ENCODE measurements around the gene IPO13.

IPO13 gene

DNA sequence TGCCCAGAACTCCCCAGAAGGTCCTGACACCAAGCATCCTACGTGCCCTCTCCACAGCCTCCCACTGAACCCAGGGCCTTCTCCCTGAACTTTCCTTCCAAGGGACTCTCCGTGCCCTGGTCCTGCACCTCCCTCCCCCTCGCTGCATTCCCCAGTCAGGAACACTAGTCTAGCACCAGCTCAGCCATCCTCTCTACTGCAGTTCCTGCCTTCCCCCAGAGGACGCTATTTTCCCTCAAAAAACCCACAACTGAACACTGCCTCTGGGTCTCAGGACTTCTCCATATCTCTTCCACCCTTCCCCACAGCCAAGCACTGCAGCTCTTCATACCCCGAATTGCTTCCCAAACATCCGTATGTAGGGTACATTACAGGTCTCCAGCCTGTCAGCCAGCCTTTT is 25.7 kb upstream of the IPO13 start:
- H3K4me1 Mint-ChIP-seq, result no peaks in the 10 kb centered on the region
- H3K27me3 Mint-ChIP-seq (ENCODE audit: low read depth, poor library complexity), result peaks cover 2% of the 10 kb centered on the region
- H3K9me3 Mint-ChIP-seq, result no peaks in the 10 kb centered on the region
- peaks cover 25% of the 10 kb centered on the region for H3K36me3 Mint-ChIP-seq (ENCODE audit: low read depth)
- TF ChIP-seq, protein P1, sequence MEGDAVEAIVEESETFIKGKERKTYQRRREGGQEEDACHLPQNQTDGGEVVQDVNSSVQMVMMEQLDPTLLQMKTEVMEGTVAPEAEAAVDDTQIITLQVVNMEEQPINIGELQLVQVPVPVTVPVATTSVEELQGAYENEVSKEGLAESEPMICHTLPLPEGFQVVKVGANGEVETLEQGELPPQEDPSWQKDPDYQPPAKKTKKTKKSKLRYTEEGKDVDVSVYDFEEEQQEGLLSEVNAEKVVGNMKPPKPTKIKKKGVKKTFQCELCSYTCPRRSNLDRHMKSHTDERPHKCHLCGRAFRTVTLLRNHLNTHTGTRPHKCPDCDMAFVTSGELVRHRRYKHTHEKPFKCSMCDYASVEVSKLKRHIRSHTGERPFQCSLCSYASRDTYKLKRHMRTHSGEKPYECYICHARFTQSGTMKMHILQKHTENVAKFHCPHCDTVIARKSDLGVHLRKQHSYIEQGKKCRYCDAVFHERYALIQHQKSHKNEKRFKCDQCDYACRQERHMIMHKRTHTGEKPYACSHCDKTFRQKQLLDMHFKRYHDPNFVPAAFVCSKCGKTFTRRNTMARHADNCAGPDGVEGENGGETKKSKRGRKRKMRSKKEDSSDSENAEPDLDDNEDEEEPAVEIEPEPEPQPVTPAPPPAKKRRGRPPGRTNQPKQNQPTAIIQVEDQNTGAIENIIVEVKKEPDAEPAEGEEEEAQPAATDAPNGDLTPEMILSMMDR (IDR thresholded peaks at IDR 0.05), result no peak
- no peak overlapping the region for H3K4me3 Mint-ChIP-seq
- no peak overlapping the region for H3K27ac Mint-ChIP-seq
- no peak for DNase-seq

DNA sequence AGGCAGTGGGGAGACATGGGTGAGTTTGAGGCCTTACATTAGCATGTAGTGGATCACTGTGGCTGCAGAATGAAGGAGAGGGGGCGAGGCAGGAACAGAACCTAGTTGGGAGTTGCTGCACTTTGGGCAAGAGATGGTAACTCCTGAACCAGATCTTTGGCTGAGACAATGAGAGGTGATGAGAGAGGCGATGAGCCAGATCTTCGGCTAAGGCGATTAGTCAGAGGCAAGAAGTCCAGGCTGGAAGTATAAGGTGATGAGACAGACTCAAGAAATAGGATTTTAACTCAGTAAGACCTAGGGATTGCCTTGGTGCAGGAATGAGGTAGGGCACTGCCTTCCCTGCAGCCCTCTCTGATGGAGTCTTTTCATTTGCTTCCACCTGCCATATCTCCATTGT is 22.2 kb upstream of the IPO13 start:
- peaks cover 3% of the 10 kb centered on the region for H3K27me3 Mint-ChIP-seq (ENCODE audit: low read depth, poor library complexity)
- TF ChIP-seq, protein P1 (IDR thresholded peaks at IDR 0.05), result no peak
- DNase-seq, result no peak
- no peak overlapping the region for H3K4me3 Mint-ChIP-seq
- no peak overlapping the region for H3K27ac Mint-ChIP-seq
- H3K9me3 Mint-ChIP-seq, result no peaks in the 10 kb centered on the region
- peaks cover 46% of the 10 kb centered on the region for H3K36me3 Mint-ChIP-seq (ENCODE audit: low read depth)
- H3K4me1 Mint-ChIP-seq, result no peaks in the 10 kb centered on the region

DNA sequence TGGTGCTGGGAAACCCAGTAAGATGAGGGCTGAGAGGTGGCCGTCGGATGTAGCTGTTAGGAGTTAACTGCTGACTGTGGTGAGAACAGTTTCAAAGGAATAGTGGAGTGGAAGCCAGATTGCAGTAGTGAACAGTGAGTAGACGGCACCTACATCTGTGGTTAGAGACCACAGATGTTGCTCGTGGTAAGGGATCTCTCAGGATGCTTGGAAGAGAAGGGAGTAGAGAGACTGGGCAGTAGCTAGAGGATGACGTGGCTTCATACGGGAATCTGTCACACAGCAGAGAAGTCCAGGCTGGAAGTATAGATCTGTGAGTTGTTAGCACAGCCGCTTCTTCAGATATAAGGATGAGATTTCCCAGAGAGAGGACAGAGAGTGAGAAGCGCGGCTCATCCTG is 20.9 kb upstream of the IPO13 start:
- Mint-ChIP-seq H3K36me3 (ENCODE audit: low read depth) (peaks cover 49% of the 10 kb centered on the region), H3K9me3 (no peaks in the 10 kb centered on the region), H3K4me1 (no peaks in the 10 kb centered on the region), H3K27me3 (ENCODE audit: low read depth, poor library complexity) (peaks cover 3% of the 10 kb centered on the region), H3K27ac (peak overlapping the region; percentile 11), H3K4me3 (no peak overlapping the region)
- TF ChIP-seq, protein P1 (IDR thresholded peaks at IDR 0.05), result no peak
- no peak for DNase-seq

DNA sequence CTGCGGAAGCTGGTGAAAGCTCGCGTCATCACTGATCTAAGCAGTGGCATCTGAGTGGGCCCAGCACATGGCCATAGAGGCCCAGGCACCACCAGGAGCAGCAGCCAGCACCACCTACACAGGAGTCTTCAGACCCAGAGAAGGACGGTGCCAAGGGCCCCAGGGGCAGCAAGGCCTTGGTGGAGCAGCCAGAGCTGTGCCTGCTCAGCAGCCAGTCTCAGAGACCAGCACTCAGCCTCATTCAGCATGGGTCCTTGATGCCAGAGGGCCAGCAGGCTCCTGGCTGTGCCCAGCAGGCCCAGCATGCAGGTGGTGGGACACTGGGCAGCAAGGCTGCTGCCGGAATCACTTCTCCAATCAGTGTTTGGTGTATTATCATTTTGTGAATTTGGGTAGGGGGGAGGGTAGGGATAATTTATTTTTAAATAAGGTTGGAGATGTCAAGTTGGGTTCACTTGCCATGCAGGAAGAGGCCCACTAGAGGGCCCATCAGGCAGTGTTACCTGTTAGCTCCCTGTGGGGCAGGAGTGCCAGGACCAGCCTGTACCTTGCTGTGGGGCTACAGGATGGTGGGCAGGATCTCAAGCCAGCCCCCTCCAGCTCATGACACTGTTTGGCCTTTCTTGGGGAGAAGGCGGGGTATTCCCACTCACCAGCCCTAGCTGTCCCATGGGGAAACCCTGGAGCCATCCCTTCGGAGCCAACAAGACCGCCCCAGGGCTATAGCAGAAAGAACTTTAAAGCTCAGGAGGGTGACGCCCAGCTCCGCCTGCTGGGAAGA is 16.4 kb upstream of the IPO13 start:
- Mint-ChIP-seq H3K27me3 (ENCODE audit: low read depth, poor library complexity) (peaks cover 32% of the 10 kb centered on the region), H3K4me3 (no peak overlapping the region), H3K9me3 (no peaks in the 10 kb centered on the region), H3K27ac (no peak overlapping the region), H3K4me1 (peaks cover 16% of the 10 kb centered on the region), H3K36me3 (ENCODE audit: low read depth) (peaks cover 31% of the 10 kb centered on the region)
- no peak for DNase-seq
- TF ChIP-seq, protein P1 (IDR thresholded peaks at IDR 0.05), result peak; percentile 47

DNA sequence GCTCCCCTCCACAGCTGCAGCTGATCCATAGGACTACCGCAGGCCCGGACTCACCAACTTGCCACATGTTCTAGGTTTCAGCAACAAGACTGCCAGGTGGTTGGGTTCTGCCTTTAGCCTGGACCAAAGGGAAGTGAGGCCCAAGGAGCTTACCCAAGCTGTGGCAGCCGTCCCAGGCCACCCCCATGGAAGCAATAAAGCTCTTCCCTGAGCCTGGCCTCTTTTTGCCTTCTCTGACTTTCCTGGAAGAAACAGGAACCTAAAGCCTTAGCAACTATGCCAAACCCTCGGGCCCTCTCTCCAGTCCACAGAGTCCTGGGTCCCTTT is 15.8 kb upstream of the IPO13 start:
- H3K27ac Mint-ChIP-seq, result no peak overlapping the region
- H3K27me3 Mint-ChIP-seq (ENCODE audit: low read depth, poor library complexity), result peaks cover 36% of the 10 kb centered on the region
- H3K4me3 Mint-ChIP-seq, result no peak overlapping the region
- peaks cover 16% of the 10 kb centered on the region for H3K4me1 Mint-ChIP-seq
- H3K36me3 Mint-ChIP-seq (ENCODE audit: low read depth), result peaks cover 26% of the 10 kb centered on the region
- TF ChIP-seq, protein P1 (IDR thresholded peaks at IDR 0.05), result no peak
- H3K9me3 Mint-ChIP-seq, result no peaks in the 10 kb centered on the region
- DNase-seq, result no peak
